OCI-LY3 (cell line): ENCODE results near the gene TTC24.

ENCODE experiments used
- H2AFZ ChIP-seq: fragments of 200-600, 300-600 bp; shearing (Covaris generic); 2 replicates; pipeline ENCODE4 v1.6.0; 2014; ENCODE audit warnings: antibody characterized with exemption, low read depth, low read length
- H3K27ac ChIP-seq: fragments of 200-600, 300-600 bp; sonication (generic); 2 replicates; pipeline ENCODE4 v1.5.1; 2014; ENCODE audit warnings: mild to moderate bottlenecking, low read length, moderate library complexity, mixed read lengths
- H3K27me3 ChIP-seq: fragments of 200-600, 300-600 bp; sonication (generic); 2 replicates; pipeline ENCODE4 v1.6.1; 2014; ENCODE audit warnings: low read depth, low read length, mixed read lengths
- H3K36me3 ChIP-seq: fragments of 200-600, 300-600 bp; sonication (generic); replicated peaks from 2 replicates; pipeline ENCODE3; 2014; ENCODE audit warnings: low read depth, low read length, mixed read lengths
- H3K4me1 ChIP-seq: fragments of 300-600, 200-600 bp; sonication (generic); 2 replicates; pipeline ENCODE4 v1.6.1; 2014; ENCODE audit warnings: low read length, mixed read lengths
- H3K4me2 ChIP-seq: fragments of 200-600, 300-600 bp; sonication (generic); 2 replicates; pipeline ENCODE4 v1.6.1; 2014; ENCODE audit warnings: low read length, mixed read lengths
- H3K4me3 ChIP-seq: fragments of 300-600, 200-600 bp; sonication (generic); 2 replicates; pipeline ENCODE4 v1.5.1; 2014; ENCODE audit warnings: antibody characterized with exemption, mild to moderate bottlenecking, low read length, moderate library complexity
- H3K79me2 ChIP-seq: fragments of 300-600, 200-600 bp; shearing (Covaris generic); 2 replicates; pipeline ENCODE4 v1.6.1; 2014; ENCODE audit warnings: mild to moderate bottlenecking, low read length, mixed read lengths
- H3K9ac ChIP-seq: fragments of 300-600, 200-600 bp; shearing (Covaris generic); 2 replicates; pipeline ENCODE4 v1.6.0; 2014; ENCODE audit warnings: mild to moderate bottlenecking, low read length, moderate library complexity
- H3K9me3 ChIP-seq: fragments of 200-600, 300-600 bp; shearing (Covaris generic); 2 replicates; pipeline ENCODE4 v1.6.1; 2014; ENCODE audit warnings: low read length, mixed read lengths; ENCODE audit not compliant: insufficient read depth
- H4K20me1 ChIP-seq: fragments of 200-600, 300-600 bp; sonication (generic); 2 replicates; pipeline ENCODE4 v1.6.1; 2016; ENCODE audit warnings: low read length, mixed read lengths; ENCODE audit not compliant: insufficient read depth
- CTCF ChIP-seq: fragments of 200-600, 300-600 bp; sonication (generic); IDR thresholded peaks from 2 replicates; pipeline ENCODE4 v1.5.1; 2014; ENCODE audit warnings: antibody characterized with exemption, low read length, low read depth
- EZH2phosphoT487 ChIP-seq: fragments of 200-600 bp; shearing (Covaris generic); IDR thresholded peaks from 2 replicates; pipeline ENCODE4 v1.6.1; 2018; ENCODE audit warnings: antibody characterized with exemption, mixed run types, low read depth

The TTC24 gene

GRCh38 chr1:156540955-156541354 lies 38.6 kb upstream of the TTC24 start:
- H3K79me2 ChIP-seq, result no peaks in the 10 kb centered on the region
- H3K4me3 ChIP-seq, result no peak overlapping the region
- no peaks in the 10 kb centered on the region for H4K20me1 ChIP-seq
- no peak overlapping the region for H2AFZ ChIP-seq
- H3K27me3 ChIP-seq, result no peaks in the 10 kb centered on the region
- no peak overlapping the region for H3K9ac ChIP-seq
- no peaks in the 10 kb centered on the region for H3K36me3 ChIP-seq
- H3K4me2 ChIP-seq, result no peak overlapping the region
- H3K9me3 ChIP-seq, result no peaks in the 10 kb centered on the region
- H3K4me1 ChIP-seq, result no peaks in the 10 kb centered on the region
- H3K27ac ChIP-seq, result no peak overlapping the region
- no peak for TF ChIP-seq EZH2phosphoT487
- TF ChIP-seq CTCF, result no peak

- no peaks in the 10 kb centered on the region for H4K20me1 ChIP-seq
- H2AFZ ChIP-seq, result no peak overlapping the region
- no peak overlapping the region for H3K9ac ChIP-seq
- no peaks in the 10 kb centered on the region for H3K4me1 ChIP-seq
- no peak overlapping the region for H3K27ac ChIP-seq
- no peak overlapping the region for H3K4me2 ChIP-seq
- no peaks in the 10 kb centered on the region for H3K79me2 ChIP-seq
- no peak overlapping the region for H3K4me3 ChIP-seq
- TF ChIP-seq CTCF (no peak), EZH2phosphoT487 (no peak)
- no peaks in the 10 kb centered on the region for H3K36me3 ChIP-seq
- H3K27me3 ChIP-seq, result no peaks in the 10 kb centered on the region
- no peaks in the 10 kb centered on the region for H3K9me3 ChIP-seq
Measured at GRCh38 chr1:156543066-156543465, 36.5 kb upstream of the TTC24 start.

- Histone ChIP-seq H3K4me2 (no peak overlapping the region), H3K9ac (no peak overlapping the region), H3K79me2 (no peaks in the 10 kb centered on the region), H3K27me3 (no peaks in the 10 kb centered on the region), H3K4me1 (no peaks in the 10 kb centered on the region), H3K9me3 (no peaks in the 10 kb centered on the region), H3K27ac (no peak overlapping the region), H3K4me3 (no peak overlapping the region), H3K36me3 (no peaks in the 10 kb centered on the region), H2AFZ (no peak overlapping the region), H4K20me1 (no peaks in the 10 kb centered on the region)
- no peak for TF ChIP-seq CTCF
- TF ChIP-seq EZH2phosphoT487, result no peak
Measured at GRCh38 chr1:156544592-156545102, 34.9 kb upstream of the TTC24 start.

GRCh38 chr1:156546267-156546666 lies 33.3 kb upstream of the TTC24 start:
- Histone ChIP-seq H3K9me3 (no peaks in the 10 kb centered on the region), H3K79me2 (no peaks in the 10 kb centered on the region), H3K4me3 (no peak overlapping the region), H3K4me1 (no peaks in the 10 kb centered on the region), H3K4me2 (no peak overlapping the region), H3K36me3 (no peaks in the 10 kb centered on the region), H3K27me3 (no peaks in the 10 kb centered on the region), H4K20me1 (no peaks in the 10 kb centered on the region), H2AFZ (no peak overlapping the region), H3K9ac (no peak overlapping the region), H3K27ac (no peak overlapping the region)
- TF ChIP-seq EZH2phosphoT487 (no peak), CTCF (no peak)
